DOHH2 (cell line): ENCODE measurements around the gene CCL5.

Experiments used
- EZH2phosphoT487 ChIP-seq: fragments of 200-600 bp; sonication (generic); IDR thresholded peaks from 2 replicates; pipeline ENCODE4 v1.6.1; 2017; ENCODE audit warnings: borderline replicate concordance, mild to moderate bottlenecking, antibody characterized with exemption, low read length, moderate library complexity, mixed read lengths
- TF ChIP-seq, protein P1 (sequence below): fragments of 200-600 bp; sonication (generic); IDR thresholded peaks from one replicate; pipeline ENCODE4 v1.5.1; 2014; ENCODE audit warnings: antibody characterized with exemption, mild to moderate bottlenecking, low read depth, low read length; ENCODE audit not compliant: poor library complexity, severe bottlenecking

DNA sequence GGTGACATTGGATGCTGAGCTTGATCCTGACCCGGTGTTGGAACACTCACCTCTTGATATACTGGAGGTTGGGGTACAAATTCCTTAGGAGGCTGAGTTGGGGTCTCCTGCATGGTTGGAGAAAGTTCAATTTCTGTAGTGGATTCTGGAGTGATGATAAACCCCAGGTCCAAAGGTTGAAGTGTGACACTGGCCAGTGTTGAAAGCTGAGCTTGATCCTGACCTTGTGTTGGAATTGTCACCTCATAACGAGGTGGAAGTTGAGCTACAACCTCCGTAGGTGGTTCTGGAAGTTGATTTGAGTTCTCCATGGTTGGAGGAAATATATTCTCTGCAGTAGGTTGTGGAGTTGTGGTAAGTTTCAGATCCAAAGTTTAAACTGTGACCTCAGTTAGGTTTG, 29.2 kb upstream of the CCL5 start:
- TF ChIP-seq, protein P1, sequence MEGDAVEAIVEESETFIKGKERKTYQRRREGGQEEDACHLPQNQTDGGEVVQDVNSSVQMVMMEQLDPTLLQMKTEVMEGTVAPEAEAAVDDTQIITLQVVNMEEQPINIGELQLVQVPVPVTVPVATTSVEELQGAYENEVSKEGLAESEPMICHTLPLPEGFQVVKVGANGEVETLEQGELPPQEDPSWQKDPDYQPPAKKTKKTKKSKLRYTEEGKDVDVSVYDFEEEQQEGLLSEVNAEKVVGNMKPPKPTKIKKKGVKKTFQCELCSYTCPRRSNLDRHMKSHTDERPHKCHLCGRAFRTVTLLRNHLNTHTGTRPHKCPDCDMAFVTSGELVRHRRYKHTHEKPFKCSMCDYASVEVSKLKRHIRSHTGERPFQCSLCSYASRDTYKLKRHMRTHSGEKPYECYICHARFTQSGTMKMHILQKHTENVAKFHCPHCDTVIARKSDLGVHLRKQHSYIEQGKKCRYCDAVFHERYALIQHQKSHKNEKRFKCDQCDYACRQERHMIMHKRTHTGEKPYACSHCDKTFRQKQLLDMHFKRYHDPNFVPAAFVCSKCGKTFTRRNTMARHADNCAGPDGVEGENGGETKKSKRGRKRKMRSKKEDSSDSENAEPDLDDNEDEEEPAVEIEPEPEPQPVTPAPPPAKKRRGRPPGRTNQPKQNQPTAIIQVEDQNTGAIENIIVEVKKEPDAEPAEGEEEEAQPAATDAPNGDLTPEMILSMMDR = no peak
- TF ChIP-seq EZH2phosphoT487 = no peak
